HepG2 (cell line): Measurements from ENCODE around the gene LBX2. TPM values are rescaled to one million over a fixed set of nuclear protein-coding genes. Genes with fewer than 3 reads are reported as not detected.

Experiments used
- ARID2 ChIP-seq: sonication (generic); formaldehyde crosslinking; IDR thresholded peaks from 2 replicates; pipeline ENCODE4 v1.8.1; 2022; ENCODE audit warnings: mild to moderate bottlenecking, missing genetic modification reagents, borderline replicate concordance
- FOSL1 ChIP-seq: sonication (generic); formaldehyde crosslinking; IDR thresholded peaks from 2 replicates; pipeline ENCODE4 v1.9.0; 2021; ENCODE audit warnings: missing genetic modification reagents, borderline replicate concordance
- FOXC1 ChIP-seq: sonication (generic); formaldehyde crosslinking; IDR thresholded peaks from 2 replicates; pipeline ENCODE4 v1.8.0; 2022; ENCODE audit warnings: mild to moderate bottlenecking, missing genetic modification reagents, borderline replicate concordance
- GABPA ChIP-seq, 2 experiments: IDR thresholded peaks; 2 replicates each; pipeline ENCODE4 v1.6.1; 2011 to 2016; ENCODE audit warnings: low read depth in 2 of 2, low read length in 1 of 2, missing biosample characterization in 1 of 2, missing genetic modification characterization in 1 of 2
- JARID2 ChIP-seq: sonication (generic); formaldehyde crosslinking; IDR thresholded peaks from 2 replicates; pipeline ENCODE4 v1.8.1; 2023; ENCODE audit warnings: missing genetic modification reagents, inconsistent platforms; ENCODE audit not compliant: insufficient replicate concordance
- MAF1 ChIP-seq: sonication (generic); formaldehyde crosslinking; IDR thresholded peaks from 2 replicates; pipeline ENCODE4 v1.5.0; 2020; ENCODE audit warnings: missing genetic modification reagents, borderline replicate concordance
- NFKBIZ ChIP-seq: IDR thresholded peaks from 2 replicates; pipeline ENCODE4 v1.6.1; 2018; ENCODE audit warnings: missing genetic modification reagents, missing compliant biosample characterization
- NONO ChIP-seq, 2 experiments: fragments of 450-650 bp in 1 of 2; sonication (generic) in 1 of 2; formaldehyde crosslinking in 1 of 2; IDR thresholded peaks in 1 of 2; conservative IDR thresholded peaks in 1 of 2; 2 replicates each; pipeline versions ENCODE4 v1.6.1 to v1.8.0; 2017 to 2022; ENCODE audit warnings: mild to moderate bottlenecking in 1 of 2, missing genetic modification reagents in 1 of 2, moderate library complexity in 1 of 2
- POLR2G ChIP-seq: fragments of 200-400 bp; formaldehyde crosslinking; IDR thresholded peaks from 2 replicates; pipeline ENCODE4 v1.6.1; 2018; ENCODE audit warnings: mild to moderate bottlenecking, low read depth, low read length, moderate library complexity
- SATB2 ChIP-seq: sonication (generic); formaldehyde crosslinking; IDR thresholded peaks from 2 replicates; pipeline ENCODE4 v1.5.0; 2020; ENCODE audit warnings: missing genetic modification reagents
- TCF7 ChIP-seq: sonication (generic); IDR thresholded peaks from 2 replicates; pipeline ENCODE4 v1.6.1; 2016; ENCODE audit warnings: antibody characterized with exemption, low read depth
- U2AF1 ChIP-seq: fragments of 200-400 bp; formaldehyde crosslinking; optimal IDR thresholded peaks from 2 replicates; pipeline ENCODE3; 2017; ENCODE audit warnings: mild to moderate bottlenecking, low read depth, low read length
- ZBTB21 ChIP-seq: sonication (generic); formaldehyde crosslinking; IDR thresholded peaks from 2 replicates; pipeline ENCODE4 v1.4.0; 2020; ENCODE audit warnings: missing genetic modification reagents
- ZFP82 ChIP-seq: sonication (generic); formaldehyde crosslinking; IDR thresholded peaks from 2 replicates; pipeline ENCODE4 v1.5.1; 2020; ENCODE audit warnings: mild to moderate bottlenecking, missing genetic modification reagents, borderline replicate concordance
- ZNF441 ChIP-seq: sonication (generic); formaldehyde crosslinking; IDR thresholded peaks from 2 replicates; pipeline ENCODE4 v1.7.0; 2021; ENCODE audit warnings: missing genetic modification reagents, borderline replicate concordance
- ZNF496 ChIP-seq: sonication (generic); formaldehyde crosslinking; IDR thresholded peaks from 2 replicates; pipeline ENCODE4 v1.8.1; 2023; ENCODE audit warnings: mild to moderate bottlenecking, moderate library complexity, missing genetic modification reagents; ENCODE audit not compliant: insufficient replicate concordance
- ZNF543 ChIP-seq: sonication (generic); formaldehyde crosslinking; IDR thresholded peaks from 2 replicates; pipeline ENCODE4 v1.4.0; 2020; ENCODE audit warnings: mild to moderate bottlenecking, missing genetic modification reagents
- ZNF547 ChIP-seq: sonication (generic); formaldehyde crosslinking; IDR thresholded peaks from 2 replicates; pipeline ENCODE4 v1.5.1; 2020; ENCODE audit warnings: mild to moderate bottlenecking, missing genetic modification reagents
- ZNF629 ChIP-seq: sonication (generic); formaldehyde crosslinking; conservative IDR thresholded peaks from 2 replicates; pipeline ENCODE4 v1.5.0; 2020; ENCODE audit warnings: missing genetic modification reagents
- ZSCAN30 ChIP-seq: sonication (generic); formaldehyde crosslinking; IDR thresholded peaks from 2 replicates; pipeline ENCODE4 v1.5.0; 2020; ENCODE audit warnings: mild to moderate bottlenecking, missing genetic modification reagents
- polyA plus RNA-seq, 8 experiments: library from polyadenylated mRNA; depleted of rRNA in 3 of 8; stranded (reverse) in 7 of 8; unstranded in 1 of 8; fragments of >200 nt; fragmentation: Illumina TruSeq in 4 of 8; extraction: Trizol in 4 of 8; gene quantifications; 2 replicates each; pipeline versions ENCODE4 v1.2.1 to v1.2.3, GENCODE V29; 2011 to 2016; ENCODE audit warnings: low read depth in 4 of 8, missing spikeins in 1 of 8, mixed read lengths in 1 of 8; ENCODE audit not compliant: insufficient read depth in 1 of 8
- total RNA-seq, 5 experiments: library from RNA; depleted of rRNA; stranded (reverse); fragments of >200 nt; fragmentation: Illumina TruSeq; extraction: Trizol; gene quantifications; 2 replicates each; pipeline ENCODE4 v1.2.3, GENCODE V29; 2016; ENCODE audit warnings: low read depth in 1 of 5
- TF ChIP-seq, protein P1 (sequence below): sonication (generic); formaldehyde crosslinking; IDR thresholded peaks from 2 replicates; pipeline ENCODE4 v1.5.1; 2020; ENCODE audit warnings: mild to moderate bottlenecking, missing genetic modification reagents
- TF ChIP-seq, protein P2 (sequence below): sonication (generic); formaldehyde crosslinking; IDR thresholded peaks from 2 replicates; pipeline ENCODE4 v1.8.0; 2022; ENCODE audit warnings: mild to moderate bottlenecking, missing genetic modification reagents, moderate library complexity
- TF ChIP-seq, protein P3 (sequence below): sonication (generic); formaldehyde crosslinking; IDR thresholded peaks from 2 replicates; pipeline ENCODE4 v1.8.0; 2022; ENCODE audit warnings: missing genetic modification reagents, low read depth, mild to moderate bottlenecking, borderline replicate concordance

Gene LBX2
- total and polyA plus RNA-seq, 2 of the 13 experiments (the other 11 are each of a cell fraction or from before 2014, with no cell fraction given): 6.4 to 8.1 TPM

DNA sequence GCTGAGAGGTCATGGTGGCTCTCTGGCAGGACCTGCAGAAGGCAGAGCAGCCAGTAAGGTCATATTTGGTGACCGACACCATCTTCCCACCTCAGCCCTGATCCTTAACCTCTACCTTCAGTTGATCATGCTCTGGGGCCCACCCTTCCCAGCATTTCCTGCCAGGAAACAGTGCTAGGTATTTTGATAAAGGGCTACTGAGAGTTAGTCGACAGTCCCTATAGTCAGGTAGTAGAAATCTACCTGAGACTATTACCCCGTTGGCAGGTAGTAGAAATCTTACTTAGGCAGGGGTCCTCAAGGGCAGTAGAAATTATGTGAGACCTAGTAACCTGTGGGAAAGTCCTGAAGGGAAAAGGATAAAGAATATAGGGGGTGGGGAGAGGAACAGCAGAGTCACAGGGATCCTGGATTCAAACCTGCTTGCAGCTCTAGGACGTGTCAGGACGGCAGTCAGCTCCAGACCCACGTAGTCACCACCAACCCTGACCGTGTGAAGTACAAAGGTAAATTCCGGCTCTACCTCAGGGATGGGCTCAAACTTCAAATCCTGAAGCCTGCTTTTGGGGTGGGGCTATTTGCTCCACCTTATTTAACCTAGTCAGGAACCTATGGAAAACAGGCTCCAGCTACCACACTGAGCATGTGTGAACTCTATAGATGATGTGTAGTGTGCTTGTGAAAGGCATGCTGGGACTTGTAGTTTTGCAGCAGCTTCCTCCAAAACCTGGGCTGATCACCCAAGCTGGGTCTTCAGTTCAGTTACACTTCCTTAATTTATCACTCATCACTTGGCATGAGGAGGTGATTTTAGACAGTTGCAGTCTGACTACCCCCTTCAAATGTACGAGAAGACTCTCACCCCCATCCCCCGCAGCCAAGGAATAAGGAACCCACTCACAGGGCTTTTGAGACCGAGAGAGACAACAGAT, 26.6 kb upstream of the LBX2 start, which contains the start of gene DQX1 (continued):
- peak; percentile 95 for TF ChIP-seq POLR2G
- peak; percentile 78; the same call in 1 of the 2 replicates for TF ChIP-seq ZNF441
- no peak for TF ChIP-seq FOSL1 (CRISPR knock-in tag)
- TF ChIP-seq ZNF629: no peak; the same call in 1 of the 2 replicates
- no peak for TF ChIP-seq ZSCAN30 (CRISPR knock-in tag)
- TF ChIP-seq, protein P1, sequence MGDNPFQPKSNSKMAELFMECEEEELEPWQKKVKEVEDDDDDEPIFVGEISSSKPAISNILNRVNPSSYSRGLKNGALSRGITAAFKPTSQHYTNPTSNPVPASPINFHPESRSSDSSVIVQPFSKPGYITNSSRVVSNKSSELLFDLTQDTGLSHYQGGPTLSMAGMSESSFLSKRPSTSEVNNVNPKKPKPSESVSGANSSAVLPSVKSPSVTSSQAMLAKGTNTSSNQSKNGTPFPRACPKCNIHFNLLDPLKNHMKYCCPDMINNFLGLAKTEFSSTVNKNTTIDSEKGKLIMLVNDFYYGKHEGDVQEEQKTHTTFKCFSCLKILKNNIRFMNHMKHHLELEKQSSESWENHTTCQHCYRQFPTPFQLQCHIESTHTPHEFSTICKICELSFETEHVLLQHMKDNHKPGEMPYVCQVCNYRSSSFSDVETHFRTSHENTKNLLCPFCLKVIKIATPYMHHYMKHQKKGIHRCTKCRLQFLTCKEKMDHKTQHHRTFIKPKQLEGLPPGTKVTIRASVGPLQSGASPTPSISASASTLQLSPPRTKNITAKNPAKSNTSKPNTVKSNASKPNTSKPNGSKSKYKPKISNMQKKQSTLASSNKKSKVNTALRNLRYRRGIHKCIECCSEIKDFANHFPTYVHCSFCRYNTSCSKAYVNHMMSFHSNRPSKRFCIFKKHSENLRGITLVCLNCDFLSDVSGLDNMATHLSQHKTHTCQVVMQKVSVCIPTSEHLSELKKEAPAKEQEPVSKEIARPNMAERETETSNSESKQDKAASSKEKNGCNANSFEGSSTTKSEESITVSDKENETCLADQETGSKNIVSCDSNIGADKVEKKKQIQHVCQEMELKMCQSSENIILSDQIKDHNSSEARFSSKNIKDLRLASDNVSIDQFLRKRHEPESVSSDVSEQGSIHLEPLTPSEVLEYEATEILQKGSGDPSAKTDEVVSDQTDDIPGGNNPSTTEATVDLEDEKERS (CRISPR knock-in tag): no peak
- TF ChIP-seq MAF1: no peak
- no peak; the same call in 1 of the 2 replicates for TF ChIP-seq GABPA (IDR thresholded peaks at IDR 0.05; ENCODE audit: low read depth, low read length)
- TF ChIP-seq GABPA (CRISPR knock-in tag; IDR thresholded peaks at IDR 0.05; ENCODE audit: low read depth): peak; percentile 88
- TF ChIP-seq ZBTB21: no peak
- no peak for TF ChIP-seq U2AF1
- TF ChIP-seq, protein P2, sequence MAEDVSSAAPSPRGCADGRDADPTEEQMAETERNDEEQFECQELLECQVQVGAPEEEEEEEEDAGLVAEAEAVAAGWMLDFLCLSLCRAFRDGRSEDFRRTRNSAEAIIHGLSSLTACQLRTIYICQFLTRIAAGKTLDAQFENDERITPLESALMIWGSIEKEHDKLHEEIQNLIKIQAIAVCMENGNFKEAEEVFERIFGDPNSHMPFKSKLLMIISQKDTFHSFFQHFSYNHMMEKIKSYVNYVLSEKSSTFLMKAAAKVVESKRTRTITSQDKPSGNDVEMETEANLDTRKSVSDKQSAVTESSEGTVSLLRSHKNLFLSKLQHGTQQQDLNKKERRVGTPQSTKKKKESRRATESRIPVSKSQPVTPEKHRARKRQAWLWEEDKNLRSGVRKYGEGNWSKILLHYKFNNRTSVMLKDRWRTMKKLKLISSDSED (CRISPR knock-in tag): no peak
- 0 out of 2 replicates have a peak, but pooled peaks have one; percentile 58 for TF ChIP-seq ZNF547 (CRISPR knock-in tag)
- no peak for TF ChIP-seq ZNF543
- TF ChIP-seq TCF7: peak; percentile 29; the same call in 1 of the 2 replicates
- TF ChIP-seq SATB2 (CRISPR knock-in tag): no peak
- TF ChIP-seq FOXC1: no peak; the same call in 1 of the 2 replicates
- no peak for TF ChIP-seq ZNF496 (CRISPR knock-in tag)
- no peak for TF ChIP-seq ZFP82
- no peak for TF ChIP-seq ARID2 (CRISPR knock-in tag)
- TF ChIP-seq NFKBIZ: 0 out of 2 replicates have a peak, but pooled peaks have one; percentile 68
- no peak for TF ChIP-seq NONO (IDR thresholded peaks at IDR 0.05)
- peak; percentile 76 for TF ChIP-seq NONO (CRISPR knock-in tag; conservative IDR thresholded peaks at IDR 0.05)
- TF ChIP-seq, protein P3, sequence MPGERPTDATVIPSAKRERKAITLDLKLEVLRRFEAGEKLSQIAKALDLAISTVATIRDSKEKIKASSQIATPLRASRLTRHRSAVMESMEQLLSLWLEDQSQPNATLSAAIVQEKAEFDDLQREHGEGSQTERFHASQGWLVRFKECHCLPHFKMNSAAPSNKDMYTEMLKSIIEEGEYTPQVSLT: no peak
- TF ChIP-seq JARID2 (CRISPR knock-in tag): no peak
